ENCODE data around the gene EXTL1.

DNA sequence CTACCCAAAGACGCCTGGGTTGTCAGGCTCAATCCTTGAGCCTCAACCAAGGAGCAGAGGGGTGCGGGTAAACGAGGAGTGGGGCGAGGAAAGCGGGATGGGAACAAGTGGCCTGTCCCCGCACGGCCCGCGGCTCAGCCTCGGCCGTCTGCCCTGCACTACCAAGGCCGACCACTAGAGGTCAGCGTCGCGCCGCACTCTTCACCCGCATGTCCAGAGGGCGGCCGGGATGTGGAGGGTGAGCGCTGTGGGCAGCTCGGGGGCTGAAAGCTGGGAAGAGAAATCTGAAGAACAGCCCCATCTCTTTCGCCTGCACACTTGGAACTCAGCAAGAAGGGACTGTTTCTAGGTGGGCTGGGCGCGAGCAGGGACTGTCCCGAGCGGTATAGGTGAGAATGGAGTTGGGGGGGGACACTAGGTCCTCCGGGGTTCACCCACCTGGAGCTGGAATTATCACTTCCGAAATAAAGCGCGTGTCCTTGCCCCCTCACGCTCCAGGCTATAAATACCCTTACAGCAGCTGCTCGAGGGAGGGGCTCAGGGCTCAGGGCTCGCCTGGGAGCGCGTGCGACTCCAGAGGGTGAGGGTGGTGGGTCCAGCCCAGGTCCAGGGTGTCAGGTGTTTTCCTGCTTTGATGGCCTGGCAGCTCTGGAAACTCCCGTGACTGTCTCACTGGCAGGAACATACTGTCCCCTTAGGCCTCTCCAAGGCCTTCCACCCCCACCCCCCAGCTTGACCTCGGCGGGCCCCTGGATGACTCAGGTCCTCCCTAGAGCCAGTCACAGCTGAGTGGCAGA lies 14.6 kb downstream of the EXTL1 start:
- TF ChIP-seq, protein P1, sequence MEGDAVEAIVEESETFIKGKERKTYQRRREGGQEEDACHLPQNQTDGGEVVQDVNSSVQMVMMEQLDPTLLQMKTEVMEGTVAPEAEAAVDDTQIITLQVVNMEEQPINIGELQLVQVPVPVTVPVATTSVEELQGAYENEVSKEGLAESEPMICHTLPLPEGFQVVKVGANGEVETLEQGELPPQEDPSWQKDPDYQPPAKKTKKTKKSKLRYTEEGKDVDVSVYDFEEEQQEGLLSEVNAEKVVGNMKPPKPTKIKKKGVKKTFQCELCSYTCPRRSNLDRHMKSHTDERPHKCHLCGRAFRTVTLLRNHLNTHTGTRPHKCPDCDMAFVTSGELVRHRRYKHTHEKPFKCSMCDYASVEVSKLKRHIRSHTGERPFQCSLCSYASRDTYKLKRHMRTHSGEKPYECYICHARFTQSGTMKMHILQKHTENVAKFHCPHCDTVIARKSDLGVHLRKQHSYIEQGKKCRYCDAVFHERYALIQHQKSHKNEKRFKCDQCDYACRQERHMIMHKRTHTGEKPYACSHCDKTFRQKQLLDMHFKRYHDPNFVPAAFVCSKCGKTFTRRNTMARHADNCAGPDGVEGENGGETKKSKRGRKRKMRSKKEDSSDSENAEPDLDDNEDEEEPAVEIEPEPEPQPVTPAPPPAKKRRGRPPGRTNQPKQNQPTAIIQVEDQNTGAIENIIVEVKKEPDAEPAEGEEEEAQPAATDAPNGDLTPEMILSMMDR (IDR thresholded peaks at IDR 0.05), result peak in 3 of 4 experiments; percentile 98 to 100 (median 99)
- TF ChIP-seq POLR2AphosphoS5 (IDR thresholded peaks at IDR 0.05), result no peak
- no peak for TF ChIP-seq POLR2A (IDR thresholded peaks at IDR 0.05)
